HG02588 (cell line): Measurements from ENCODE around the gene TNIK.

Source experiments
- ATAC-seq: cut with Tn5 transposase; IDR thresholded peaks from one replicate; pipeline ENCODE4 v1.9.1; 2021; ENCODE audit warnings: mild to moderate bottlenecking, moderate library complexity; ENCODE audit not compliant: unreplicated experiment

TNIK gene

DNA sequence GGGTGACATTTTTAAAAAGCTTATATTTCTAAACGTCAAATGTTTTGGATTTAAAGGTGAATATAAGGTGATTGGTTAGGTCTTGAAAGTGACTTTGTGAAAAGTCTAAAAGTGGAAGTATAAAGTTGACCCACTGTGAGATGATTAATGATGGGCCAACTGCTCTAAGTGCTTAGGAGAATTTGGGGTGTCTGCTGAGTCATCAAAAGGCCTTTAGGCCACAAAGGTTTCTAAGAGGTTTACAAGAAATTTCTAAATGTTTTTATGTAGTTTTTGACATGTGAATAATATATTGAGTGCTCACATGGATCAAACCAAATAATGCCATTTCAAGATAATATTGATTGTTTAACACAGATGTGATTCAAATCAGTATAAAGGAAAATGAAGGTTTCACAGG lies 394.5 kb downstream of the TNIK start:
- ATAC-seq, result no peak

DNA sequence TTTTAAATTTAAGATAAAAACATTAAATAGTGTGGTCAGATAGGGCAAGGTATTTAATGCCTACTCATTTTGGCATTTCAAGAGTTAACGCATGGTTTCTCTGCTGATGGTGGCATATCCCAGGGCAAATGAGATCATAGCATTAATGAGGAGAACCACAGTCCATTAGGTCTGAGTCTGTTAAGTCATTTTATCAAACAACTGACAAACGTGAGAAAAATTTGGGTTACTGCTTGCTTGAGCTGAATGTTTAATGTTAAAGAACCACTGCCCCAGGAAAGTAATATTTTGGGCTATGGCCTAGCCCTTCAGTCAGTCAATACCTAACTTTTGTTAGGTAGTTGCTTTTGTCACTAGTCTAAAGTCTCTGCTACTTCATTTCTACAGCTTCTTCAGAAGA lies 395.7 kb downstream of the TNIK start:
- no peak for ATAC-seq

DNA sequence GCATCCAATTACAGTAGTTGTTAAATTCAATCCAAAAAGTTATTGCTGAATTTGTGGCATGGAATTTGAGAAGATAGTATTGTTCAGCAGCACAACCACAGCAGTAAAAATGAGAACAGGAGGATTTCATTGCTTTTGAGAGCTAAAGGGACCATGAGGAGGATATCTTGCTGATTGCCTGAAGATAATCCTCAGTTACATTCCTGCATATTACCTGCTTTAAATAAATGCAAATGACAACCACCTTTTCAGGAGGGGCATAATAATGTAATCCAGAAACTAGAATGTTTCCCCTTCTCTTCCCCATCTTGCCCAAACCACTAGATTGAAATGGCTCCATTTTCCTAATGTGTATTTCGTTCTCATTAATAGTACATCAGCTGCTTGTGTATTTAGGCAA lies 398.5 kb downstream of the TNIK start:
- no peak for ATAC-seq

GRCh38 chr3:171059978-171060377 lies 400.2 kb downstream of the TNIK start:
- ATAC-seq, result no peak

GRCh38 chr3:171058873-171059603 lies 401.2 kb downstream of the TNIK start:
- no peak for ATAC-seq

DNA sequence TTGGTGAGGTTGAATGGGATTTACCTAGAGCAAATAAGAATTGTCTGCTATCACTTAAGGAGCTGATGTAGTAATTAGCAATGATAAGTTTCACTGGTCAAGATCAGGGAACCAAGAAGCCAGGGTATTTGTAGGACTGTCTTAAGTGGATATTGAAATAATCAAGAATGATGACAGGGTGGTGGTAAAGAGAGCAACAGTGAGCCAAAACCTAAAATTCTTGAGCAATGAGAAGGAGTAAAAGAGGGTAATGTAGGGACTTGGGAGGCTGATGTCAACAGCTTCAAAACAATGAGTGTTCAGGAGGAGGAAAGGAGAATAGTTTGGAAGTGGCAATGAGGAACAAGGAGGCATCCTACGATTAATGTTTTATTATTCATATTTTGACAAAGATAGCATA lies 402.1 kb downstream of the TNIK start:
- no peak for ATAC-seq

DNA sequence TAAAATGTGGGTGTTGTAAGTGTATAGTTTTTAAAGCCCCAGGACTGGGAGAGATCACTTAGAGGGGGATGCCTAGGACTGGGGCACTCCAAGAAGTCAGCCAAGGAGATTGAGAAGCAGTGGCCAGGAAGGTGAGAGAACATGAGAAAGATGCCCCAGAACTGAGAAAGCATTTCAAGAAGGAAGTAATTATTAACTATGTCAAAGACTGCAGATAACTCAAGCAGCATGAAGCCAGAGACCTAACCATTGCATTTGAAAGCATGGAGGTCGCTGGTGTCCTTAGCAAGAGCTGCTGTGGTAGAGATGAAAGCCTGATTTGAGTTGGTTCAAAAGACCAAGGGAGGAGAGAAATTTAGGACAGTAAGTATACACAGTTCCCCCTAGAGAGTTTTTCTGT lies 403.1 kb downstream of the TNIK start:
- no peak for ATAC-seq

DNA sequence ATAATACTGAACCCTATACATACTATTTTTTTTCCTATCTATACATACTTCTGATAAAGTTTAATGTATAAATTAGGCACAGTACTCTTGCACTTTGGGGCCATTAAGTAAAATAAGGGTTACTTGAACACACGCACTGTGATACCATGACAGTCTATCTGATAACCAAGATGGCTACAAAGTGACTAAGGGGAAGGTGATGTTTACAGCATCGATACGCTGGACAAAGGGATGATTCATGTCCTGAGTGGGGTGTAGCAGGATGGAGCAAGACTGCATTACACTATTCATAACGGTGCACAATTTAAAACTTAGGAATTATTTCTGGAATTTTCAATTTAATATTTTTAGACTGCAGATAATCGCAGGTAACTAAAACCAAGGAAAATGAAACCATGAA lies 403.7 kb downstream of the TNIK start:
- no peak for ATAC-seq

DNA sequence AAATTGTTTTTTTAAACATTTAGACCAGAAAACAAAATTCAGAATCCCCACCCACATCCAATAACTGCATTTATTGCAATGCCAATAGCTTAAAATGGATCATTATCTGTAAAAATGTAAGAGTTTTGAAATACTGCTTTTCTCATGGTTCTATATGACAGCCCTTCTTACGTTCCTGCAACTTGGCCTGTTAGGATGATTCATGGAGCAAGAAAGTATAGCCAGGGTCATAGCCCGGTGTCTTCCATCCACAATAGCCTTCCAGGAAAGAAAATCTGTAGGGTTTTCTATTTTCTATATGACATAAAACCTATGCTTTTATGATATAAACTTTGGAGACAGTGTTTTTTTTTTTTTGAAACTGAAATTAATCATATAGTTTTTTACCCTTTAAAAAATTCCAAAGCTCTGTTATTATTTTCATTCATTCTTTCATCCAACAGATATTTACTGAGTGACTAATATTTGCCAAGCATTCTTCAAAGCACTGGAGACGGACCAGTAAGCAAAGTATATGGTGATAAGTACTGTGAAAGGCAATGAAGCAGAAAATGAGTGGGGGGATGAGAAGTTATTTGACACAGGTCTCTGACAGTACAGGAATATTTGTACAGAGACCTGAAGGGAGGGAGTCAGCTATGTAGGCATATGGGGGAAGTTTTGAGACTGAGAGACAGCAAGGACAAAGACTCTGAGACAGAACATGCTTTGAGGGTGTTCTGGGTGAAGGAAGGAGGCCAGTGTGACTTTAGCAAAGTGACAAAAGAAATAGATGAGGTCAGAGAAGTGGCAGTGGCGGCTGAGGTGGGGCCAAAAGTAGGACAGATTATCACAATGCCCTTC lies 404.6 kb downstream of the TNIK start:
- no peak for ATAC-seq

DNA sequence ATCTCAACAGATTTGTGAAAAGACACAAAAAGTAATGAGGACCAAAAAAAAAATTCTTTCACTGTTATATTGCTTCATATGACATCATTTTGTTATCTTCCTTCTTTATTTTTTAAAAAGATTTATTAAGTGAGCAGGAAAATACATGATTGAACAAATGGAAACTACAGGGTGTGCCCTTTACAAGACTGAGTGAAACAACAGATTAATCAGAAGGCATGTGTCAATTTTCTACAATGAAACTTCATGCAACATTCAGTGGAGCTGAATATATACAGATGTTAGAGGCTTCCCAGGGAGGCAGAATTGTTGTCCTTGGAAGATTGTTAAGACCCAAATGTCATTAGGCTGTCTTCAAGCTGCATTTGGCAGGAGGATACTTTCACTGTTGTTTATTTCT lies 405.3 kb downstream of the TNIK start:
- ATAC-seq, result no peak

DNA sequence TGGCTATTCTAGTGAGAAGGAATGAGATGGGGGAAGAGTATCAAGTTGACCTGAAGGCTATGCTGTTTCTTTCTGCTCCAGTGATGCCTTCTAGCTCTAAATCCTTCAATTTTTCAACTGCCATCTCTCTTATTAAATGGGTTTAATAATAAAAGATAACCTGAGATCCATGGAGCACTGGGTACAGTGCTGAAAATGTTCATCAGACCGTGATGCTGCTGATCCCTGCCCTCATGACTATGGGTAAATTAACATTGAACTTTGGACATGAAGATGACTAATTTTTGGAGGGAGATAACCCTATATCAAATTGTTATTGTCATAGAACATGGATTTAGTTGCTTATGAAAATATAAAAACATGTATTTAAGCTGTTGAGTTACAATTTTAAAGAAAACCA lies 406.0 kb downstream of the TNIK start:
- no peak for ATAC-seq

GRCh38 chr3:171049861-171050444 lies 410.3 kb downstream of the TNIK start:
- peak; percentile 82 for ATAC-seq

GRCh38 chr3:171046760-171047159 lies 413.4 kb downstream of the TNIK start:
- ATAC-seq, result no peak

- ATAC-seq, result no peak
Measured at GRCh38 chr3:171044835-171045793, 415.1 kb downstream of the TNIK start.

GRCh38 chr3:171044384-171044783 lies 415.8 kb downstream of the TNIK start:
- ATAC-seq, result no peak

- ATAC-seq, result no peak
Measured at GRCh38 chr3:171039674-171040073, 420.5 kb downstream of the TNIK start.

- no peak for ATAC-seq
Measured at GRCh38 chr3:171038342-171038741, 421.9 kb downstream of the TNIK start.

- no peak for ATAC-seq
Measured at GRCh38 chr3:171028779-171029232, 431.4 kb downstream of the TNIK start.

- ATAC-seq, result no peak
Measured at GRCh38 chr3:171028025-171028778, 432.0 kb downstream of the TNIK start.
